Esophagus (tissue), 2 donors: Measurements from ENCODE around the gene SGCD. TPM values are rescaled to one million over a fixed set of nuclear protein-coding genes. Genes with fewer than 3 reads are reported as not detected.

Experiments used
- H3K27ac ChIP-seq, 2 donors: one replicate each; pipeline ENCODE4 v1.5.1; 2013; ENCODE audit warnings: low read depth in 2 of 2, mild to moderate bottlenecking in 2 of 2, inconsistent platforms in 1 of 2, low read length in 1 of 2, moderate library complexity in 1 of 2
- H3K27me3 ChIP-seq, 2 donors: one replicate each; pipeline ENCODE4 v1.6.1; 2013; ENCODE audit warnings: low read length in 2 of 2, control low read depth in 1 of 2, mild to moderate bottlenecking in 1 of 2; ENCODE audit not compliant: insufficient read depth in 2 of 2, control insufficient read depth in 1 of 2
- H3K36me3 ChIP-seq, 2 donors: one replicate each; pipeline ENCODE4 v1.6.1; 2013; ENCODE audit warnings: low read length in 1 of 2; ENCODE audit not compliant: control insufficient read depth in 2 of 2, insufficient read depth in 2 of 2
- H3K4me1 ChIP-seq, 2 donors: one replicate each; pipeline ENCODE4 v1.6.1; 2013; ENCODE audit warnings: low read length in 1 of 2; ENCODE audit not compliant: control insufficient read depth in 2 of 2, insufficient read depth in 2 of 2
- H3K4me3 ChIP-seq, 2 donors: one replicate each; pipeline ENCODE4 v1.5.1; 2013; ENCODE audit warnings: low read length in 2 of 2, mild to moderate bottlenecking in 2 of 2, low read depth in 1 of 2, moderate library complexity in 1 of 2
- H3K9me3 ChIP-seq, 2 donors: one replicate each; pipeline ENCODE4 v1.6.1; 2013; ENCODE audit warnings: mild to moderate bottlenecking in 2 of 2, low read depth in 1 of 2, low read length in 1 of 2, moderate library complexity in 1 of 2; ENCODE audit not compliant: control insufficient read depth in 2 of 2, insufficient read depth in 1 of 2
- WGBS, 2 donors: extraction: QIAGEN DNeasy Blood & Tissue Kit; methylation state at CpG; one replicate each; pipeline ENCODE4 v1.1.7; 2013; 5-methylcytosine and 5-hydroxymethylcytosine counted together
- polyA plus RNA-seq, 2 donors: library from polyadenylated mRNA; stranded (reverse); fragments of 200-250 nt; gene quantifications; one replicate each; pipeline ENCODE4 v1.2.3, GENCODE V29; 2013
- donor health status: healthy with polysubstance abuse.
- donor health status: Bipolar disorder and iron deficiency.

Gene SGCD
- polyA plus RNA-seq, 2 donors = 0.35 to 0.84 TPM

- Histone ChIP-seq H3K36me3 (no peaks in the 10 kb centered on the region), H3K9me3 (peaks cover 0 to 4% of the 10 kb centered on the region in 2 donors), H3K4me1 (no peaks in the 10 kb centered on the region), H3K27ac (no peak overlapping the region), H3K4me3 (no peak overlapping the region), H3K27me3 (no peaks in the 10 kb centered on the region)
- WGBS, 2 donors = 57 to 61% methylated on average over 2 of the region's 2 CpGs
These were observed 29.3 kb downstream of the SGCD start for GRCh38 chr5:156356238-156356637.

GRCh38 chr5:156359476-156359875 lies 32.5 kb downstream of the SGCD start:
- Histone ChIP-seq H3K4me3 (no peak overlapping the region), H3K4me1 (no peaks in the 10 kb centered on the region), H3K27ac (no peak overlapping the region), H3K36me3 (no peaks in the 10 kb centered on the region), H3K9me3 (peaks cover 0 to 4% of the 10 kb centered on the region in 2 donors), H3K27me3 (no peaks in the 10 kb centered on the region)
- WGBS, 2 donors = 76 to 83% methylated on average over 1 of the region's 1 CpG

- Histone ChIP-seq H3K27me3 (no peaks in the 10 kb centered on the region), H3K27ac (no peak overlapping the region), H3K4me3 (no peak overlapping the region), H3K9me3 (peaks cover 0 to 4% of the 10 kb centered on the region in 2 donors), H3K4me1 (no peaks in the 10 kb centered on the region), H3K36me3 (no peaks in the 10 kb centered on the region)
- WGBS, 2 donors = 72 to 73% methylated on average over 3 of the region's 3 CpGs
These were observed 34.6 kb downstream of the SGCD start for GRCh38 chr5:156361436-156362109.

- Histone ChIP-seq H3K9me3 (peaks cover 2 to 4% of the 10 kb centered on the region in 2 donors), H3K36me3 (no peaks in the 10 kb centered on the region), H3K27ac (no peak overlapping the region), H3K4me1 (no peaks in the 10 kb centered on the region), H3K4me3 (no peak overlapping the region), H3K27me3 (no peaks in the 10 kb centered on the region)
- WGBS, 2 donors = 82 to 92% methylated on average over 2 of the region's 2 CpGs
These were observed 36.9 kb downstream of the SGCD start for GRCh38 chr5:156363861-156364260.

GRCh38 chr5:156366521-156366920 lies 39.6 kb downstream of the SGCD start:
- H3K4me3 ChIP-seq = no peak overlapping the region
- peaks cover 0 to 2% of the 10 kb centered on the region in 2 donors for H3K9me3 ChIP-seq
- H3K27ac ChIP-seq = no peak overlapping the region
- no peaks in the 10 kb centered on the region for H3K36me3 ChIP-seq
- H3K27me3 ChIP-seq = no peaks in the 10 kb centered on the region
- H3K4me1 ChIP-seq = no peaks in the 10 kb centered on the region

- no peaks in the 10 kb centered on the region for H3K36me3 ChIP-seq
- no peaks in the 10 kb centered on the region for H3K27me3 ChIP-seq
- no peaks in the 10 kb centered on the region for H3K4me1 ChIP-seq
- H3K9me3 ChIP-seq = peaks cover 0 to 2% of the 10 kb centered on the region in 2 donors
- H3K27ac ChIP-seq = no peak overlapping the region
- 81 to 82% methylated on average over 3 of the region's 3 CpGs for WGBS, 2 donors
- H3K4me3 ChIP-seq = no peak overlapping the region
These were observed 40.6 kb downstream of the SGCD start for GRCh38 chr5:156367597-156367996.

GRCh38 chr5:156375895-156376495 lies 49.0 kb downstream of the SGCD start:
- no peak overlapping the region for H3K27ac ChIP-seq
- no peaks in the 10 kb centered on the region for H3K36me3 ChIP-seq
- H3K4me3 ChIP-seq = no peak overlapping the region
- WGBS, 2 donors = 62 to 77% methylated on average over 3 of the region's 3 CpGs
- H3K9me3 ChIP-seq = no peaks in the 10 kb centered on the region
- H3K4me1 ChIP-seq = no peaks in the 10 kb centered on the region
- H3K27me3 ChIP-seq = no peaks in the 10 kb centered on the region

GRCh38 chr5:156376751-156377150 lies 49.8 kb downstream of the SGCD start:
- Histone ChIP-seq H3K9me3 (no peaks in the 10 kb centered on the region), H3K4me3 (no peak overlapping the region)

GRCh38 chr5:156378159-156378558 lies 51.2 kb downstream of the SGCD start:
- WGBS, 2 donors = 79 to 83% methylated on average over 2 of the region's 2 CpGs
- H3K4me3 ChIP-seq = no peak overlapping the region

More at GRCh38 chr5:156376751-156377150, 49.8 kb downstream of the SGCD start:
- Histone ChIP-seq H3K27me3 (no peaks in the 10 kb centered on the region), H3K27ac (no peak overlapping the region), H3K4me1 (no peaks in the 10 kb centered on the region), H3K36me3 (no peaks in the 10 kb centered on the region)

GRCh38 chr5:156379206-156379605 lies 52.2 kb downstream of the SGCD start:
- Histone ChIP-seq H3K36me3 (no peaks in the 10 kb centered on the region), H3K9me3 (no peaks in the 10 kb centered on the region), H3K4me1 (no peaks in the 10 kb centered on the region), H3K27me3 (no peaks in the 10 kb centered on the region), H3K4me3 (no peak overlapping the region), H3K27ac (no peak overlapping the region)
- WGBS, 2 donors = 54 to 56% methylated on average over 1 of the region's 1 CpG

More at GRCh38 chr5:156378159-156378558, 51.2 kb downstream of the SGCD start:
- H3K27me3 ChIP-seq = no peaks in the 10 kb centered on the region
- no peaks in the 10 kb centered on the region for H3K36me3 ChIP-seq
- H3K27ac ChIP-seq = no peak overlapping the region
- H3K9me3 ChIP-seq = no peaks in the 10 kb centered on the region
- no peaks in the 10 kb centered on the region for H3K4me1 ChIP-seq
